Activated T-cell treated with anti-CD3 and anti-CD28 coated beads, Interleukin-2, amount 50 U/mL, for 1 hour (primary cell): Measurements from ENCODE around the gene HFM1.

Experiments used
- DNase-seq: peaks from one replicate; pipeline ENCODE4 v3.0.0-alpha.2; 2020

The HFM1 gene

DNA sequence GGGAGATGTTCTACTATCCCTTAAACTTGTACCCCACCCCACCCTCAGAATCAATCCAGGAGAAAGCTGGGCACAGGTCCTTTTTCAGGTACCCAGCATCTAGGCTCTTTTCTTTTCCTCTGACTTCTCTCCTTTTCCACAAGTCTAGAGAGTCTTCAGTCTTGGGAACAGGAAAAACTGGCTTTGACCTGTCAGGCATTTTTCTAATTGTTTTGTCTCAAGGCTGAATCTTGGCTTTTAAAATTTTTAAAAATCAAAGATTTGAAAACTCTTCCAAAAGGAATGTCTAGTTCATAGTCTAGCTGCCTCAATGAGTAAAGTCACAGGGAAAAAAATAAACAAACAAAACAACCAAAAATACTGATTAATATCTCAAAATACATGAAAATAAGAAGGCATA lies 161.5 kb downstream of the HFM1 start:
- no peak for DNase-seq

DNA sequence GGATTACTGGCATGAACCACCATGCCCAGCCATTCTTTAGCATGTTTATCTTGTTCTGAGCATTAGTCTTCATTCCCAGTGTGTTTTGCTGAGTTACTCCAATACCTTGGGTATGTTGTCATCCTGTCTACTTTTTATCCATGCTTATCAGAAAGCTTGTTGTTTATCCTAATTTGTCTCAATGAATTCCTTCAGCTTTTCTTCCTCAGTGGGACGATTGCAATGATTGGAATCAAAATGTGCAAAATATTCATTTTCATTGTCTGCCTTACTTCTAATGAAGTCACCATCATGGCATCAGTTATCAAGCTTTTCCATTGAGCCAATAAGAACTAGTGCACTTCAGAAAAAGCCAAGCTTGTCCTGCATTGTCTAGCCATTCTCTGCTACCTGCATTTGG lies 170.5 kb downstream of the HFM1 start:
- no peak for DNase-seq

DNA sequence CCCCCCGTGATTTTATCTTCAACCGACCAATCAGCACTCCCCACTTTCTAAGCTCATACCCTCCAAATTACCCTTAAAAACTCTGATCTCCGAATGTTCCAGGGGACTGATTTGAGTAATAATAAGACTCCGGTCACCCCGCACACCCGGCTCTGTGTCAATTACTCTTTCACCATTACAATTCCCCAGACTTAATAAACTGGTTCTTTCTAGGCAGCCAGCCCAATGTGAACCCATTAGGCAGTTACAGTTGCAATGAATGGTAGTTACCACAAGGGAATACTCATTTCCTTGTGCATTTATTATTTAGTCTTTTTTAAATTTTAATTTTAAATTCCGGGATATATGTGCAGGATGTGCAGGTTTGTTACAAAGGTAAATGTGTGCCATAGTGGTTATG lies 177.9 kb downstream of the HFM1 start:
- DNase-seq, result no peak

DNA sequence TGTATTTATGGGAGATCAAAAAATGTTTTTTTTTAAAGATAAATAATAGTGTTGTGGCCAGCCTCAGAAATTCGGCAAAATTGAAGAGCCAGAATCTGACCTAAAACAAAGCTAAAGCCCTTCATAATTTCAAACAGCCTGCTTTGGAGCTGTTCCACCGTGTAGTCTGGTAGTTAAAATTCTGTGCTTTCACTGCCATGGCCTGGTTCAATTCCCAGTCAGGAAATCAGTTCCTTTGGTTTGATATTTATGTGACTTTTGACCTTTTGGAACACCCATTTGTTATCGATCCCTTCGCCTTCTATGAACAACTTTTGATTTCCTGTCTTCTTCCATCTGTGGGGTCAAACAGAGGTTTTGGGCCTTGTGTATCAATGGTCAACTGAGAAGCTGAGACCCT lies 179.8 kb downstream of the HFM1 start:
- DNase-seq, result no peak

DNA sequence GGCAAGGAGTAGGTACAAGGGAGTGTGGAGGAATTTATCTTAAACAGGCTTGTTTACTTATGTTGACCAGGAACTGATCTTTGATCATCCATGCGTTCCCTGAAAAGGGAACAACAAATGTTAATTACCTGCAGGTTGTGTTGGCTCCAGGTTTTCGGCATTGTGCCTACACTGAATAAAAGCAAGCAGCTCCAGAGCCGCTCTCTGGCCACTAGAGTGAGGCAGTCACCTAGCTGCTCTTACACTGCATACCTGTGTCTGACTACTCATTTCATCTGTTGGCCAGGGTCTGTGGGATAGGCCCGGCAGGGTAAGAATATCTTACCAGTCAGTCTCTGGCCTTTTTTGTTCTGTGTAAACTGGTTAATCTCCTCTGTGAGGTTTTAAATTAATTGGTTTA lies 183.6 kb downstream of the HFM1 start:
- DNase-seq, result no peak

DNA sequence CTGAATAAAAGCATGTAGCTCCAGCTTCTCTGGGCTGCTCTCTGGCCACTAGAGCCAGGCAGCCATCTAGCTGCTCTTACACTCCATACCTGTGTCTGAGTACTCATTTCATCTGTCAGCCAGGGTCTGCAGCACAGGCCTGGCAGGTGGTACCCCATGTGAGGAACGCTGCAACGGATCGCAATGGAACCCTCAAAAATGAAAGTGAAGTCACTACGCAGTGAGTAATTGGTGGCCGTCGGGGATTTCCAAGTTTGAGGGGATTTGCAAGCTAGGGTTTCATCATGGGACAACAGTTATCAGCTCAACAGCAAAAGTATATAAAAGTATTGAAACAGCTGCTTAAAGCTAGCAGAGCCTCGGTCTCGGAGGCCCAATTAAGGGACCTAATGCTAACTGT lies 186.7 kb downstream of the HFM1 start:
- DNase-seq, result no peak
